Right forelimb (tissue), 1 donor: Measurements from ENCODE around the gene PFKP.

Source experiments
- DNase-seq: peaks from one replicate; pipeline ENCODE4 v3.0.0-alpha.2; 2018

Gene PFKP

GRCh38 chr10:3067118-3067858, at the start of gene PFKP:
Gene PFKP (plus strand): TSS chr10:3067548. CDS start chr10:3067596, 48 bp downstream.
- DNase-seq: no peak

GRCh38 chr10:3018247-3018646, 49.1 kb upstream of the PFKP start:
- no peak for DNase-seq

GRCh38 chr10:3020311-3020710, 47.0 kb upstream of the PFKP start:
- no peak for DNase-seq

- DNase-seq: no peak
Measured at GRCh38 chr10:3020881-3021280, 46.5 kb upstream of the PFKP start.

- DNase-seq: no peak
Measured at GRCh38 chr10:3022027-3022426, 45.3 kb upstream of the PFKP start.

GRCh38 chr10:3023892-3024291, 43.5 kb upstream of the PFKP start:
- DNase-seq: no peak

GRCh38 chr10:3025026-3025683, 42.2 kb upstream of the PFKP start:
- DNase-seq: no peak

GRCh38 chr10:3027866-3028265, 39.5 kb upstream of the PFKP start:
- no peak for DNase-seq

- no peak for DNase-seq
Measured at GRCh38 chr10:3028441-3028840, 38.9 kb upstream of the PFKP start.

- DNase-seq: no peak
Measured at GRCh38 chr10:3030765-3031164, 36.6 kb upstream of the PFKP start.

GRCh38 chr10:3031490-3031889, 35.9 kb upstream of the PFKP start:
- DNase-seq: no peak

GRCh38 chr10:3033925-3034324, 33.4 kb upstream of the PFKP start:
- no peak for DNase-seq

- no peak for DNase-seq
Measured at GRCh38 chr10:3034616-3035015, 32.7 kb upstream of the PFKP start.

- no peak for DNase-seq
Measured at GRCh38 chr10:3036155-3037021, 31.0 kb upstream of the PFKP start.

GRCh38 chr10:3037182-3037581, 30.2 kb upstream of the PFKP start:
- DNase-seq: no peak

GRCh38 chr10:3040069-3040468, 27.3 kb upstream of the PFKP start:
- no peak for DNase-seq

GRCh38 chr10:3042589-3042988, 24.8 kb upstream of the PFKP start:
- no peak for DNase-seq

GRCh38 chr10:3043512-3044368, 23.6 kb upstream of the PFKP start:
- DNase-seq: peak; percentile 73

- DNase-seq: no peak
Measured at GRCh38 chr10:3045471-3046209, 21.7 kb upstream of the PFKP start.

- no peak for DNase-seq
Measured at GRCh38 chr10:3046210-3046779, 21.1 kb upstream of the PFKP start.

GRCh38 chr10:3046981-3047547, 20.3 kb upstream of the PFKP start:
- DNase-seq: no peak
